ENCODE results near the gene RALA.
"Not testable (repeated sequence)": the region's sequence is repeated elsewhere in the genome, so short reads cannot be mapped to it uniquely, and the experiment has no call there.

- TF ChIP-seq POLR2A, POLR2AphosphoS5, TAF1, POU2F2 (IDR thresholded peaks at IDR 0.05; ENCODE audit: low read depth, low read length): not testable (repeated sequence)
Observed at GRCh38 chr7:39668280-39668679, 44.9 kb downstream of the RALA start.
